GM06990 (cell line): Measurements from ENCODE around the gene CENPN.

Experiments used
- DNase-seq: peaks from one replicate; pipeline ENCODE4 v3.0.0-alpha.2; 2011; ENCODE audit not compliant: insufficient read length; ENCODE audit errors: extremely low read depth
- H3K27me3 ChIP-seq: replicated peaks from 2 replicates; pipeline ENCODE4 v1.6.0; 2011; ENCODE audit warnings: low read length; ENCODE audit not compliant: control insufficient read depth, insufficient read depth
- H3K36me3 ChIP-seq: 2 replicates; pipeline ENCODE4 v1.5.1; 2011; ENCODE audit warnings: low read length; ENCODE audit not compliant: control insufficient read depth, insufficient read depth
- H3K4me3 ChIP-seq: replicated peaks from 2 replicates; pipeline ENCODE4 v1.5.1; 2011; ENCODE audit warnings: low read depth, mild to moderate bottlenecking, control low read depth, low read length
- CTCF ChIP-seq: IDR thresholded peaks from 2 replicates; pipeline ENCODE4 v1.5.1; 2011; ENCODE audit warnings: low read length, control low read depth, mild to moderate bottlenecking, inconsistent platforms; ENCODE audit not compliant: insufficient read depth, poor library complexity, severe bottlenecking

CENPN gene

GRCh38 chr16:80974649-80975376 is 32.2 kb upstream of the CENPN start:
- no peak for DNase-seq
- peak; percentile 44 for TF ChIP-seq CTCF
- H3K4me3 ChIP-seq, result no peak overlapping the region
- peaks cover 1% of the 10 kb centered on the region; the same call in 1 of the 2 replicates for H3K36me3 ChIP-seq
- no peaks in the 10 kb centered on the region for H3K27me3 ChIP-seq

- Histone ChIP-seq H3K27me3 (no peaks in the 10 kb centered on the region), H3K4me3 (no peak overlapping the region), H3K36me3 (peaks cover 2% of the 10 kb centered on the region; the same call in 1 of the 2 replicates)
- no peak for DNase-seq
- no peak for TF ChIP-seq CTCF
Measured at GRCh38 chr16:80976946-80977345, 30.1 kb upstream of the CENPN start.

GRCh38 chr16:80981103-80981502 is 25.9 kb upstream of the CENPN start:
- no peak for TF ChIP-seq CTCF
- Histone ChIP-seq H3K36me3 (peaks cover 2% of the 10 kb centered on the region; the same call in 1 of the 2 replicates), H3K27me3 (no peaks in the 10 kb centered on the region), H3K4me3 (no peak overlapping the region)
- no peak for DNase-seq

GRCh38 chr16:80982646-80983045 is 24.4 kb upstream of the CENPN start:
- no peak for TF ChIP-seq CTCF
- no peak for DNase-seq
- H3K4me3 ChIP-seq, result no peak overlapping the region
- H3K36me3 ChIP-seq, result peaks cover 2% of the 10 kb centered on the region; the same call in 1 of the 2 replicates
- no peaks in the 10 kb centered on the region for H3K27me3 ChIP-seq

- Histone ChIP-seq H3K27me3 (no peaks in the 10 kb centered on the region), H3K36me3 (peaks cover 2% of the 10 kb centered on the region; the same call in 1 of the 2 replicates), H3K4me3 (no peak overlapping the region)
- no peak for TF ChIP-seq CTCF
- no peak for DNase-seq
Measured at GRCh38 chr16:80984124-80984892, 22.7 kb upstream of the CENPN start.
